ENCODE results near the gene POMT1. TPM values are rescaled to one million over a fixed set of nuclear protein-coding genes. Genes with fewer than 3 reads are reported as not detected.
"Not testable (repeated sequence)": the region's sequence is repeated elsewhere in the genome, so short reads cannot be mapped to it uniquely, and the experiment has no call there.

Gene POMT1
- total RNA-seq, 1 donor from 2014 or later, result 34.8 TPM

DNA sequence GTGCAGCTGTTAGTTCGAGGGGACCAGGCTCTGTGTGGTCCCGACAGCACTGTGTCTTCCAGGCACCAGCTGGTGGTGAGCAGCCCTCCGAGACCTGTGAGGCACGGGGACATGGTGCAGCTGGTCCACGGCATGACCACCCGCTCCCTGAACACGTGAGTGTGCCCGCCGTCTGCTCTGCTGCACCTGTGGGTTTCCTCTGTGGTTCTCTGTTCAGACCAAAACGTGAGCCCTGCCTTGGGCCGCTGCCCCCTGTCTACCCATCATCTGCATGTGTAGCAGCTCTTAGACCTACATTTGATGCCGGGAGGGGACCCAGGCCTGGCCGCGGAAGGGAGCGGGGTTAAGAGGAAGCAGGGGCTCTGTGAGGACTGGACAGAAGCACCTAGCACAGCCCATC, 10.5 kb downstream of the POMT1 start:
- no peaks in the 10 kb centered on the region for H4K20me1 ChIP-seq (ENCODE audit: insufficient read depth, low read length)
- Mint-ChIP-seq H3K27ac (ENCODE audit: unreplicated experiment) (no peak overlapping the region), H3K36me3 (ENCODE audit: low read depth, unreplicated experiment) (peaks cover 36% of the 10 kb centered on the region), H3K4me3 (ENCODE audit: unreplicated experiment) (no peak overlapping the region), H3K9me3 (ENCODE audit: unreplicated experiment) (no peaks in the 10 kb centered on the region), H3K4me1 (ENCODE audit: low read depth, unreplicated experiment) (no peaks in the 10 kb centered on the region), H3K27me3 (ENCODE audit: low read depth, unreplicated experiment) (no peaks in the 10 kb centered on the region)
- no peak overlapping the region for H2AFZ ChIP-seq (ENCODE audit: low read depth, low read length)
- no peak overlapping the region for H3K4me3 ChIP-seq (ENCODE audit: insufficient read depth, low read depth, low read length)
- H3K9me3 ChIP-seq (ENCODE audit: insufficient read depth, low read depth, low read length), result peaks cover 6% of the 10 kb centered on the region
- DNase-seq (ENCODE audit: low read depth), result no peak
- no peak overlapping the region for H3K27ac ChIP-seq (ENCODE audit: low read depth, low read length)
- no peak overlapping the region for H3K4me2 ChIP-seq (ENCODE audit: low read length)
- TF ChIP-seq, protein P1, sequence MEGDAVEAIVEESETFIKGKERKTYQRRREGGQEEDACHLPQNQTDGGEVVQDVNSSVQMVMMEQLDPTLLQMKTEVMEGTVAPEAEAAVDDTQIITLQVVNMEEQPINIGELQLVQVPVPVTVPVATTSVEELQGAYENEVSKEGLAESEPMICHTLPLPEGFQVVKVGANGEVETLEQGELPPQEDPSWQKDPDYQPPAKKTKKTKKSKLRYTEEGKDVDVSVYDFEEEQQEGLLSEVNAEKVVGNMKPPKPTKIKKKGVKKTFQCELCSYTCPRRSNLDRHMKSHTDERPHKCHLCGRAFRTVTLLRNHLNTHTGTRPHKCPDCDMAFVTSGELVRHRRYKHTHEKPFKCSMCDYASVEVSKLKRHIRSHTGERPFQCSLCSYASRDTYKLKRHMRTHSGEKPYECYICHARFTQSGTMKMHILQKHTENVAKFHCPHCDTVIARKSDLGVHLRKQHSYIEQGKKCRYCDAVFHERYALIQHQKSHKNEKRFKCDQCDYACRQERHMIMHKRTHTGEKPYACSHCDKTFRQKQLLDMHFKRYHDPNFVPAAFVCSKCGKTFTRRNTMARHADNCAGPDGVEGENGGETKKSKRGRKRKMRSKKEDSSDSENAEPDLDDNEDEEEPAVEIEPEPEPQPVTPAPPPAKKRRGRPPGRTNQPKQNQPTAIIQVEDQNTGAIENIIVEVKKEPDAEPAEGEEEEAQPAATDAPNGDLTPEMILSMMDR (IDR thresholded peaks at IDR 0.05; ENCODE audit: insufficient read depth, low read depth, low read length), result no peak
- no peak for TF ChIP-seq EZH2 (IDR thresholded peaks at IDR 0.05; ENCODE audit: insufficient read depth, low read length)
- H3K9ac ChIP-seq (ENCODE audit: low read length), result no peak overlapping the region
- no peaks in the 10 kb centered on the region for H3K79me2 ChIP-seq (ENCODE audit: insufficient read depth, low read length)
- H3K27me3 ChIP-seq (ENCODE audit: insufficient read depth, low read length), result no peaks in the 10 kb centered on the region
- peaks cover 34% of the 10 kb centered on the region for H3K36me3 ChIP-seq (ENCODE audit: insufficient read depth, low read length)
- no peak for FAIRE-seq
- H3K4me1 ChIP-seq (ENCODE audit: insufficient read depth, low read length), result no peaks in the 10 kb centered on the region

DNA sequence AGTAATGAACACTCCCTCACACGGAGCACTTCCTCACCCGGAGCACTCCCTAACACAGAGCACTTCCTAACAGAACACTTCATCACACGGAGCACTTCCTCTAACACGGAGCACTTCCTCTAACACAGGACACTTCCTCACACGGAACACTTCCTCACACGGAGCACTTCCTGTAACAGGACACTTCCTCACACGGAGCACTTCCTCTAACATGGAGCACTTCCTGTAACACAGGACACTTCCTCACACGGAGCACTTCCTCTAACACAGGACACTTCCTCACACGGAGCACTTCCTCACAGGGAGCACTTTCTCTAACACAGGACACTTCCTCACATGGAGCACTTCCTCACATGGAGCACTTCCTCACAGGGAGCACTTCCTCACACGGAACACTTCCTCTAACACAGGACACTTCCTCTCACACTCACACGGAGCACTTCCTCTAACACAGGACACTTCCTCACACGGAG, 12.9 kb downstream of the POMT1 start:
- not testable (repeated sequence) for FAIRE-seq; H3K4me1 Mint-ChIP-seq (ENCODE audit: low read depth, unreplicated experiment); H3K9me3 Mint-ChIP-seq (ENCODE audit: unreplicated experiment); H4K20me1 ChIP-seq (ENCODE audit: insufficient read depth, low read length); DNase-seq (ENCODE audit: low read depth); H3K4me3 Mint-ChIP-seq (ENCODE audit: unreplicated experiment); H2AFZ ChIP-seq (ENCODE audit: low read depth, low read length); H3K9me3 ChIP-seq (ENCODE audit: insufficient read depth, low read depth, low read length); H3K4me2 ChIP-seq (ENCODE audit: low read length); H3K4me3 ChIP-seq (ENCODE audit: insufficient read depth, low read depth, low read length); H3K79me2 ChIP-seq (ENCODE audit: insufficient read depth, low read length); H3K27ac Mint-ChIP-seq (ENCODE audit: unreplicated experiment); H3K9ac ChIP-seq (ENCODE audit: low read length); H3K27me3 Mint-ChIP-seq (ENCODE audit: low read depth, unreplicated experiment); H3K27me3 ChIP-seq (ENCODE audit: insufficient read depth, low read length); H3K27ac ChIP-seq (ENCODE audit: low read depth, low read length); H3K4me1 ChIP-seq (ENCODE audit: insufficient read depth, low read length)
- H3K36me3 Mint-ChIP-seq (ENCODE audit: low read depth, unreplicated experiment), result peaks cover 43% of the 10 kb centered on the region
- H3K36me3 ChIP-seq (ENCODE audit: insufficient read depth, low read length), result peaks cover 31% of the 10 kb centered on the region

DNA sequence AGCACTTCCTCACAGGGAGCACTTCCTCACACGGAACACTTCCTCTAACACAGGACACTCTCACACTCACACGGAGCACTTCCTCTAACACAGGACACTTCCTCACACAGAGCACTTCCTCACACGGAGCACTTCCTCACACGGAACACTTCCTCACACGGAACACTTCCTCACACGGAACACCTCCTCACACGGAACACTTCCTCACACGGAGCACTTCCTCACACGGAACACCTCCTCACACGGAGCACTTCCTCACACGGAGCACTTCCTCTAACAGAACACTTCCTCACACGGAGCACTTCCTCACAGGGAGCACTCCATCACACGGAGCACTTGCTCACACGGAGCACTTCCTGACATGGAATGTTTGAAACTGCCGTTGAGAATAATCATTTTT, 13.4 kb downstream of the POMT1 start:
- peaks cover 6% of the 10 kb centered on the region for H3K9me3 ChIP-seq (ENCODE audit: insufficient read depth, low read depth, low read length)
- peaks cover 29% of the 10 kb centered on the region for H3K36me3 ChIP-seq (ENCODE audit: insufficient read depth, low read length)
- no peak overlapping the region for H2AFZ ChIP-seq (ENCODE audit: low read depth, low read length)
- H3K9me3 Mint-ChIP-seq (ENCODE audit: unreplicated experiment), result no peaks in the 10 kb centered on the region
- H3K9ac ChIP-seq (ENCODE audit: low read length), result no peak overlapping the region
- FAIRE-seq (no peak), DNase-seq (ENCODE audit: low read depth) (no peak)
- no peak overlapping the region for H3K4me3 ChIP-seq (ENCODE audit: insufficient read depth, low read depth, low read length)
- H3K79me2 ChIP-seq (ENCODE audit: insufficient read depth, low read length), result no peaks in the 10 kb centered on the region
- H3K27me3 Mint-ChIP-seq (ENCODE audit: low read depth, unreplicated experiment), result no peaks in the 10 kb centered on the region
- no peaks in the 10 kb centered on the region for H3K4me1 ChIP-seq (ENCODE audit: insufficient read depth, low read length)
- no peak overlapping the region for H3K27ac ChIP-seq (ENCODE audit: low read depth, low read length)
- H3K27ac Mint-ChIP-seq (ENCODE audit: unreplicated experiment), result no peak overlapping the region
- H4K20me1 ChIP-seq (ENCODE audit: insufficient read depth, low read length), result no peaks in the 10 kb centered on the region
- peaks cover 43% of the 10 kb centered on the region for H3K36me3 Mint-ChIP-seq (ENCODE audit: low read depth, unreplicated experiment)
- no peak overlapping the region for H3K4me2 ChIP-seq (ENCODE audit: low read length)
- H3K4me3 Mint-ChIP-seq (ENCODE audit: unreplicated experiment), result no peak overlapping the region
- H3K27me3 ChIP-seq (ENCODE audit: insufficient read depth, low read length), result no peaks in the 10 kb centered on the region
- no peaks in the 10 kb centered on the region for H3K4me1 Mint-ChIP-seq (ENCODE audit: low read depth, unreplicated experiment)
- no peak for TF ChIP-seq EZH2 (IDR thresholded peaks at IDR 0.05; ENCODE audit: insufficient read depth, low read length)
- TF ChIP-seq, protein P1 (IDR thresholded peaks at IDR 0.05; ENCODE audit: insufficient read depth, low read depth, low read length), result no peak
